GM21367 (cell line): ENCODE results near the gene SMC1A.

Experiments
- ATAC-seq: cut with Tn5 transposase; IDR thresholded peaks from one replicate; pipeline ENCODE4 v1.9.1; 2021; ENCODE audit not compliant: unreplicated experiment

SMC1A gene

DNA sequence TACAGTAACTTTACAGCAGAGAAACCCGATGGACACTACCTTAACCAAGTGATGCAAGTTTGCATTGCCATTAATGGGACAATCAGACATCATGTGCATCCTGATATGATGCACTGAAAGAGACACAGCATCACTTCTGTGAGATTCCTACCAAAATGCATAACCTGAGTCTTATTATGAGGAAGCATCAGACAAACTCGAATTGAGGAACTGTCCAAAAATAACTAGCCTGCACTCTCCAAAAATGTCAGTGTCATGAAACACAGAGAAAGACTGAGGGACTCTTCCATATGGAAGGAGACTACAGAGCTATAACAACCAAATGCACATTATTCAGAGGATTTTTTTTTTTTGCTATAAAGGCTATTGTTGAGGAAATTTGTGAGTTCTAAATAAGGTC, 74.5 kb downstream of the SMC1A start:
- ATAC-seq, result no peak

DNA sequence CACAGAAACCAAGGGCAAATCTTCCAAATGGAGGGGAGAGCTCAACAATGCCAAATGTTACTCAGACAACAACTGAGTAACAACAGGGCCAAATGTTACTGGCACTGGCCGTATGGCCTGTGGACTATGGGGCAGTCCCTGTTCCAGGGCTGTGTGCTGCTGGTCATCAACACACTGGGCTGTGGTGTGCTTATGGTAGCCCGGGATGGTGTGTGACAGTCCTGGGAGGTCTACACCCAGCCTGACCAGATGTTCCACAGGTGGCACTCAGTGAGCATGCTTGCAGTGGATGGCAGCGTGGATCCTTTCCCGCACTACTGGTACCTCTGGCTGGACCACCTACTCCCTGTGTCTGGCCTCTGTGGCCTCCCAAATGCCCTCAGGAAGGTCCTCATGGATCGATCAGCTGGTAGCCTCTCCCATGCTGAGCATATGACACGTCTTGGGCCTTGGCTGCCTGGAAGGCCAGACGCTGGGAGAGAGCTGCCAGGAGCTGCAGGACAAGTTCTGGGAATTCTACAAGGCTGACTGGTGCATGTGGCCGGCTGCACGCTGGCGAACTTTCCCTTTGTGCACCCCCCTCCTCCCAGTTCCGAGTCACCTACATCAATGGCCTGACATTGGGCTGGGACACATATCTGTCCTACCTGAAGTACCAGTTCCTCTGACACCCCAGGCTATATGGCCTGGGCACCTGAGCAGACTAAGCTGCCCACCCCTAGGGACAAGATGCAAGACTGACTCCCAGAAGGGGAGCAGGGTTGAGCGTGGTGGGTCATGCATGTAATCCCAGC, 81.4 kb downstream of the SMC1A start:
- no peak for ATAC-seq

DNA sequence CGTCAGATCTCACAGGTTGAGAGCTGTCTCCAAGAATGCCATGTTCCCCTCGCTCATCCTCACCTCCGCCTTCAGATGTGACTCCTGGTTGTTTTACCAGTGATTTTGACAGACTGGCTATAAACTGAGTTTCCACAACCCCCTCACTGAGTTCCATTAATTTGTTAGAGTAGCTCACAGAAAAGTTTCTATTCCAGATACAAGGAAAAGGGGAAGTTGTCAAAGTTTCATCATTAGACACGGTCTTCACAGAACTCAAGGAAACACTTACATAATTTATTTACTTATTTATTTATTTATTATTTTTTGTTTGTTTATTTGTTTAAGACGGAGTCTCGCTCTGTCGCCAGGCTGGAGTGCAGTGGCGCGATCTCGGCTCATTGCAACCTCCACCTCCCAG, 85.4 kb downstream of the SMC1A start:
- no peak for ATAC-seq

DNA sequence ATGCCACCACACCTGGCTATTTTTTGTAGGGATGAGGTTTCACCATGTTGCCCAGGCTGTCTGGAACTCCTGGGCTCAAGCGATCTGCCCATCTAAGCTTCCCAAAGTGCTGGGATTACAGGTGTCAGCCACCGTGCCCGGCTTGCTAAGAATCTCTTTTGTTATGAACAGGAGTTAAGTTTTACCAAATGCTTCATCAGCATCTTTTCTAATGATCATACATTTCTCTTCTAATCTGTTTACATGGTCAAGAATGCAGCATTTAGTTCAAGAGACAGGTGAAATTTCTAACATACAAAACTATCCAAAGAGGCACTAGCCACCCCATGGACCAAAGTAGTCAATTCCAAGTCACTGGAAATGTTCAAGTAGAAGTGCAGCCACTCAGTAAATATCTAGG, 88.6 kb downstream of the SMC1A start:
- no peak for ATAC-seq

DNA sequence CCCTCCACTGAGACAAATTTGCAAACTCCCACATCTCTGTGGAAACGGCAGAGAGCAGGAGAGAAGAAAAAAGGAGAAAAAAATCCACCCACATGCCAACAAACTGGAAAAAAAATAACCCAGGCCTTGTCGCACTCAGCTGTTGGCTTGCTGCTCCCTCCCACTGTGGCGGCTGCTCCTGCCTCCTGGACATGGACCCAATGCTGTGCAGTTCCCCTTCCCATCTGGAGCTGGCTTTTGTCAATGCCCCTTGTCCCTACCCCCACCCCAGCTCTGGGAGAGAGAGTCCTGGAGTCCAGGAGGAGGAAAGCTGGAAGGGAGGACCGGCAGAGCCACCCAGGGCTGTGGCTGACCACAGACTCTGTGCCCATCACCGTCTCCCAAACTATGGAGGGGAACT, 90.2 kb downstream of the SMC1A start:
- no peak for ATAC-seq

DNA sequence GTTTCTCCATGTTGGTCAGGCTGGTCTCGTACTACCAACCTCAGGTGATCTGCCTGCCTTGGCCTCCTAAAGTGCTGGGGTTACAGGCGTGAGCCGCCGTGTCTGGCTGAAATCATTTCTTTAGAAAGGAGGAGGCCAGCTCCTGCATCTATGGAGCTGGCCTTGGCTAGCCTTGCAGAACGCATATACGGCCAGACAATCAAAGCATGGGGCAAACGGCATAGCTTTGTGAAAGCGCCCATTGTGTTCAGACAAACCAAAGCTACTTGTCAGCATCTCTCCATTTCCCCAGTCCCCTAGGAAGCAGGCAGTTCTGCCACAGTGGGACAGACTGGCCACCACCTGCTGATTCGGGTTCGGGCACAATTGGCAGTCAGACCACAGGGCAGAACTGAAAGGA, 92.1 kb downstream of the SMC1A start:
- ATAC-seq, result no peak

DNA sequence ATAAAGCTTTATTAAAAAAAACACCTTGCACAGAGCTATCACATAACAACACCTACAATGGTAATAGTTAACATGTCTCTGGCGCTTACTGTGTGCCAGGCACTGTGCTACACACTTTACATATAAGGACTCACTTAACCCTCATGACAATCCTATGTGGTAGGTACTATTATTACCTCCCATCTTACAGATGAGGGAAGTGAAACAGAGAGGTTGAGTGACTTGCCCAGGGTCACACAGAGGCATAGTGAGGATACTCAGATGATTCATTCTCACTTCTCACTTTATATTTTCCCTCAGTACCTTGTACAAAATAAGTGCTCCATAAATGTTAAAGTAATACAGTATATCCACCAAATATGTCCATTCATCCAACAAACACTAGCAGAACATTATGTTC, 97.7 kb downstream of the SMC1A start:
- no peak for ATAC-seq
